Muscle of leg (tissue), 11 donors: ENCODE data around the gene KIFC1. TPM values are rescaled to one million over a fixed set of nuclear protein-coding genes. Genes with fewer than 3 reads are reported as not detected.
A peak's percentile ranks its signal among the peaks of the same experiment; 100 is the strongest.

Experiments
- DNase-seq: peaks from one replicate; pipeline ENCODE4 v3.0.0; 2013
- H3K27ac ChIP-seq: one replicate; pipeline ENCODE4 v1.5.1; 2013; ENCODE audit warnings: mild to moderate bottlenecking, low read length, control low read depth
- H3K27me3 ChIP-seq: one replicate; pipeline ENCODE4 v1.6.1; 2013; ENCODE audit warnings: low read length; ENCODE audit not compliant: control insufficient read depth, insufficient read depth
- H3K36me3 ChIP-seq: one replicate; pipeline ENCODE4 v1.6.1; 2013; ENCODE audit warnings: low read length; ENCODE audit not compliant: control insufficient read depth, insufficient read depth
- H3K4me1 ChIP-seq: one replicate; pipeline ENCODE4 v1.6.1; 2013; ENCODE audit warnings: low read length; ENCODE audit not compliant: control insufficient read depth, insufficient read depth
- H3K4me3 ChIP-seq: one replicate; pipeline ENCODE4 v1.5.1; 2013; ENCODE audit warnings: low read length, control low read depth
- H3K9me3 ChIP-seq: replicated peaks from 2 replicates; pipeline ENCODE4 v1.6.1; 2013; ENCODE audit warnings: low read depth, low read length; ENCODE audit not compliant: control insufficient read depth
- WGBS: methylation state at CpG from one replicate; pipeline ENCODE4 v1.1.5; 2013; ENCODE audit warnings: missing lambda C conversion rate; ENCODE audit not compliant: insufficient coverage; 5-methylcytosine and 5-hydroxymethylcytosine counted together
- polyA plus RNA-seq, 8 donors: library from polyadenylated mRNA; unstranded; fragments of 120-200 nt; gene quantifications; one replicate each; pipeline versions ENCODE4 v1.2.1 to v1.2.3, GENCODE V29; 2013; ENCODE audit warnings: inconsistent platforms in 1 of 8, low replicate concordance in 1 of 8; ENCODE audit not compliant: insufficient read length in 8 of 8, insufficient read depth in 1 of 8
- total RNA-seq: library from RNA; stranded (reverse); fragments of 120-200 nt; gene quantifications from one replicate; pipeline ENCODE4 v1.2.4, GENCODE V29; 2013

KIFC1 gene
- total and polyA plus RNA-seq, 9 donors, result 10.5 to 37.6 (median 25.6) TPM

DNA sequence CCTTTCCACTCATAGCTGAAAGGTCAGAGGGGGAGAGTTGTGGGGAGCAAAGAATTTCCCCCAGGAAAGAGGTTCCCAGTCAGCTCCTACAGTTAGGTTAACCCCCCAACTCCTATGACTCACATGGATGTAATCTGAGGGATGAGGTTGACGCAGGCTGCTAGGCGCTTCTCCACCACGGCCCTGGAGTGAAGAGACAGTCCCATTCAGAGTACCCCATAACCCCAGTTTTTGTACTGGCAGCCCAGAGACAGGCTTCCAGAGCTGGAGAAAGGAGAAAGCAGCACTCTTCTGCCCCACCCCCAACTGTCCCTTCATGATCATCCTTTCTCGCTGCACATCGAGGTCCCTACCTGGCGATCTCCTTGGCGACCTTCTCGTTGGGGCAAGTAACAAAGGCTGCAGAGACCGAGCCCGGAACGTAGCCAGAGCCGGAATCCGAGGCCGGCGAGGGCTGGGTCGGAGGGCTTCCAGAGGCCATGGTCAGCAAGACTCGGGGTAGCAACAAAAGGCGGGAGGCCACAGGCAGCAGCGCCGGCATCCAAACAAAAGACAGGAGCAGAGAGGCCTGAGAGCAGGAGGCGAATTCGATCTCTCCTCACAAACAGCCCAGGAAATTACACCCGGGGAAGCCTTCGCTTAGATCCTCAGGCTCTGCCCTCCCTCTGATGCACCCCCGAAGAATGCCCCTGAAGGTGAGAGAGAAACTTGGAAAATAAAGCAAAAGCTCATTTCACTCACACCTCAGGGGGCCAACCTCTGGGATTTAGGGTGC lies 25.7 kb downstream of the KIFC1 start:
- DNase-seq, result no peak
- Histone ChIP-seq H3K27me3 (no peaks in the 10 kb centered on the region), H3K36me3 (peaks cover 44% of the 10 kb centered on the region), H3K4me3 (peak overlapping the region; percentile 75), H3K9me3 (no peaks in the 10 kb centered on the region), H3K27ac (peak overlapping the region; percentile 91), H3K4me1 (peaks cover 38% of the 10 kb centered on the region)
- WGBS, result under 1% methylated on average over 15 of the region's 25 CpGs

GRCh38 chr6:33417903-33418689 lies 26.5 kb downstream of the KIFC1 start, which contains the start of gene CUTA:
Gene CUTA (minus strand): TSS chr6:33418107. CDS start chr6:33418000, 107 bp downstream.
- Histone ChIP-seq H3K27me3 (no peaks in the 10 kb centered on the region), H3K4me1 (peaks cover 38% of the 10 kb centered on the region), H3K9me3 (no peaks in the 10 kb centered on the region), H3K4me3 (peak within 1 kb of the TSS; percentile 75), H3K36me3 (peaks cover 36% of the 10 kb centered on the region), H3K27ac (peak within 1 kb of the TSS; percentile 97)
- peak; percentile 100 for DNase-seq
- under 1% methylated on average over 41 of the region's 51 CpGs for WGBS

- 17% methylated on average over 3 of the region's 8 CpGs for WGBS
- DNase-seq, result no peak
Observed at GRCh38 chr6:33418690-33419291, 27.2 kb downstream of the KIFC1 start.

GRCh38 chr6:33419580-33420490 lies 28.2 kb downstream of the KIFC1 start, which contains the start of gene SYNGAP1:
Gene SYNGAP1 (plus strand): TSS chr6:33420065. CDS start chr6:33420265, 200 bp downstream.
- WGBS, result under 1% methylated on average over 12 of the region's 22 CpGs
- H3K4me1 ChIP-seq, result peaks cover 45% of the 10 kb centered on the region
- DNase-seq, result peak; percentile 91

More at GRCh38 chr6:33418690-33419291, 27.2 kb downstream of the KIFC1 start:
- Histone ChIP-seq H3K27ac (peak overlapping the region; percentile 97), H3K36me3 (peaks cover 29% of the 10 kb centered on the region), H3K27me3 (no peaks in the 10 kb centered on the region), H3K9me3 (no peaks in the 10 kb centered on the region), H3K4me1 (peaks cover 38% of the 10 kb centered on the region), H3K4me3 (peak overlapping the region; percentile 39)

GRCh38 chr6:33420491-33421343 lies 29.1 kb downstream of the KIFC1 start:
- peaks cover 10% of the 10 kb centered on the region for H3K36me3 ChIP-seq
- no peaks in the 10 kb centered on the region for H3K27me3 ChIP-seq
- no peak for DNase-seq
- peak overlapping the region; percentile 74 for H3K27ac ChIP-seq
- H3K9me3 ChIP-seq, result no peaks in the 10 kb centered on the region
- 54% methylated on average over 5 of the region's 6 CpGs for WGBS
- H3K4me3 ChIP-seq, result peak overlapping the region; percentile 30
- peaks cover 47% of the 10 kb centered on the region for H3K4me1 ChIP-seq

More at GRCh38 chr6:33419580-33420490, 28.2 kb downstream of the KIFC1 start, which contains the start of gene SYNGAP1:
- Histone ChIP-seq H3K36me3 (peaks cover 19% of the 10 kb centered on the region), H3K9me3 (no peaks in the 10 kb centered on the region), H3K4me3 (peak within 1 kb of the TSS; percentile 30), H3K27me3 (no peaks in the 10 kb centered on the region), H3K27ac (peak within 1 kb of the TSS; percentile 97)

GRCh38 chr6:33421344-33421643 lies 29.7 kb downstream of the KIFC1 start:
- DNase-seq, result no peak
- Histone ChIP-seq H3K36me3 (peaks cover 5% of the 10 kb centered on the region), H3K27me3 (no peaks in the 10 kb centered on the region), H3K27ac (no peak overlapping the region), H3K4me1 (peaks cover 48% of the 10 kb centered on the region), H3K4me3 (no peak overlapping the region), H3K9me3 (no peaks in the 10 kb centered on the region)
- WGBS, result 79% methylated on average over 2 of the region's 2 CpGs

DNA sequence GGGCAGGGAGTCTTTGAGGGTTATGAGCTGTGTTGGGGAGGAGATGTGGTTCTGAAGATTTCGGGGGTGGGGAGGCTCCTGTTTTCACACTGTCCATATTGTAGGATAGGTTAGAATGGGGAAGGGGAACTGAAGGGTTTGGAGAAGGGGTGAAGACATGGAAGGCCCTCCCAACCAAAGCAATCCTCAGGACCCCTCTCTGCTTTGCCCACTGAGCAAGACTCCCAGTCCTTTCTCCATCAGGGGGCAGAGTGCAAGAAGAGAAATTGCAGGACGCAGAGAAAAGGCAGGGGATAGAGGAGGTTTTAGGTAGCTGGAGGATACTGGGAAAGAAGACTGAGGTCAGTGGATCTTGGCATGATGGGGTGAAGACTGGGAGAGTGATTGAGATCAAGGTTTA lies 32.2 kb downstream of the KIFC1 start:
- Histone ChIP-seq H3K4me1 (peaks cover 48% of the 10 kb centered on the region), H3K4me3 (no peak overlapping the region), H3K36me3 (no peaks in the 10 kb centered on the region), H3K27me3 (no peaks in the 10 kb centered on the region), H3K27ac (no peak overlapping the region), H3K9me3 (no peaks in the 10 kb centered on the region)
- DNase-seq, result no peak
- WGBS, result 86% methylated on average over 1 of the region's 2 CpGs

GRCh38 chr6:33424855-33425667 lies 33.4 kb downstream of the KIFC1 start:
- no peak for DNase-seq
- Histone ChIP-seq H3K27ac (peak overlapping the region; percentile 96), H3K4me3 (peak overlapping the region; percentile 58), H3K9me3 (no peaks in the 10 kb centered on the region), H3K36me3 (no peaks in the 10 kb centered on the region), H3K4me1 (peaks cover 45% of the 10 kb centered on the region), H3K27me3 (no peaks in the 10 kb centered on the region)
- WGBS, result 12% methylated on average over 12 of the region's 12 CpGs
